K562 (cell line): ENCODE data around the gene MMEL1. TPM values are rescaled to one million over a fixed set of nuclear protein-coding genes. Genes with fewer than 3 reads are reported as not detected.

Source experiments
- CHD4 ChIP-seq: fragments of 200-600 bp; sonication (generic); IDR thresholded peaks from 3 replicates; pipeline ENCODE4 v1.6.1; 2012; ENCODE audit warnings: low read depth, mild to moderate bottlenecking, mixed read lengths, low read length, inconsistent platforms; ENCODE audit not compliant: insufficient read depth, insufficient replicate concordance, poor library complexity, severe bottlenecking
- EGR1 ChIP-seq: fragments of 450-650 bp; conservative IDR thresholded peaks from 2 replicates; pipeline ENCODE4 v1.6.1; 2017; ENCODE audit warnings: mild to moderate bottlenecking
- HNRNPL ChIP-seq: fragments of 200-400 bp; formaldehyde crosslinking; IDR thresholded peaks from 2 replicates; pipeline ENCODE4 v1.6.1; 2017; ENCODE audit warnings: low read depth, mild to moderate bottlenecking, low read length
- HNRNPLL ChIP-seq: fragments of 200-400 bp; formaldehyde crosslinking; IDR thresholded peaks from 2 replicates; pipeline ENCODE4 v1.6.1; 2017; ENCODE audit warnings: low read length, low read depth, mild to moderate bottlenecking; ENCODE audit not compliant: poor library complexity, severe bottlenecking
- NR2C1 ChIP-seq, 2 experiments: fragments of 450-650 bp; IDR thresholded peaks; 2 replicates each; pipeline ENCODE4 v1.6.1; 2017; ENCODE audit warnings: mild to moderate bottlenecking in 2 of 2, antibody characterized with exemption in 1 of 2, inconsistent platforms in 1 of 2, missing compliant biosample characterization in 1 of 2, missing genetic modification characterization in 1 of 2
- ZKSCAN1 ChIP-seq: fragments of 150-350 bp; IDR thresholded peaks from 2 replicates; pipeline ENCODE4 v1.6.1; 2016; ENCODE audit warnings: low read depth, low read length
- ZNF436 ChIP-seq: fragments of 250-450, 450-650 bp; sonication (Bioruptor Pico); formaldehyde crosslinking; IDR thresholded peaks from 2 replicates; pipeline ENCODE4 v1.7.0; 2020; ENCODE audit warnings: mild to moderate bottlenecking
- ZNF507 ChIP-seq: conservative IDR thresholded peaks from 2 replicates; pipeline ENCODE4 v1.6.1; 2017; ENCODE audit warnings: missing genetic modification characterization, missing compliant biosample characterization
- ZNF717 ChIP-seq: fragments of 250-450 bp; sonication (Bioruptor Pico); IDR thresholded peaks from 2 replicates; pipeline ENCODE4 v1.5.0; 2021
- ZNF780A ChIP-seq: fragments of 250-450 bp; sonication (Bioruptor Pico); IDR thresholded peaks from 2 replicates; pipeline ENCODE4 v1.5.0; 2021; ENCODE audit warnings: mild to moderate bottlenecking
- polyA plus RNA-seq, 8 experiments: library from polyadenylated mRNA; depleted of rRNA in 4 of 8; stranded (reverse) in 5 of 8; unstranded in 3 of 8; fragments of >200 nt; fragmentation: Nextera tagmentation in 2 of 8; fragmentation: Illumina TruSeq in 1 of 8; extraction: Ambion mirVana in 2 of 8; extraction: Trizol in 1 of 8; gene quantifications; 2 replicates each; pipeline versions ENCODE4 v1.2.1 to v1.2.3, GENCODE V29; 2011 to 2014; ENCODE audit warnings: inconsistent platforms in 1 of 8, missing spikeins in 1 of 8
- total RNA-seq, 7 experiments: library from RNA; depleted of rRNA in 6 of 7; stranded (reverse); fragments of >200 nt in 6 of 7; fragmentation: Illumina TruSeq in 2 of 7; extraction: Trizol in 2 of 7; gene quantifications; 2 replicates each; pipeline versions ENCODE4 v1.2.1 to v1.2.3, GENCODE V29; 2011 to 2021; ENCODE audit warnings: low replicate concordance in 1 of 7
- TF ChIP-seq, protein P1 (sequence below), 2 experiments: fragments of 450-650 bp; formaldehyde crosslinking in 1 of 2; IDR thresholded peaks; 2 replicates each; pipeline versions ENCODE4 v1.4.0 to v1.6.1; 2014 to 2020; ENCODE audit warnings: mild to moderate bottlenecking in 2 of 2, borderline replicate concordance in 1 of 2, low read depth in 1 of 2
- TF ChIP-seq, protein P2 (sequence below), 2 experiments: fragments of 450-650 bp in 1 of 2; IDR thresholded peaks; 2 replicates each; pipeline ENCODE4 v1.6.1; 2011 to 2017; ENCODE audit warnings: low read depth in 2 of 2, antibody characterized with exemption in 1 of 2, borderline replicate concordance in 1 of 2, low read length in 1 of 2, mild to moderate bottlenecking in 1 of 2, mixed read lengths in 1 of 2; ENCODE audit not compliant: control insufficient read depth in 1 of 2
- TF ChIP-seq, protein P3 (sequence below), 2 experiments: fragments of 450-650 bp in 1 of 2; sonication (generic) in 1 of 2; formaldehyde crosslinking in 1 of 2; IDR thresholded peaks in 1 of 2; conservative IDR thresholded peaks in 1 of 2; 2 replicates each; pipeline versions ENCODE4 v1.6.1 to v1.8.1; 2016 to 2023; ENCODE audit warnings: mild to moderate bottlenecking in 2 of 2, moderate library complexity in 2 of 2, inconsistent platforms in 1 of 2, missing genetic modification reagents in 1 of 2

Gene MMEL1
- total and polyA plus RNA-seq, 9 of the 15 experiments (the other 6 are each of a cell fraction or from before 2014, with no cell fraction given), result not detected

DNA sequence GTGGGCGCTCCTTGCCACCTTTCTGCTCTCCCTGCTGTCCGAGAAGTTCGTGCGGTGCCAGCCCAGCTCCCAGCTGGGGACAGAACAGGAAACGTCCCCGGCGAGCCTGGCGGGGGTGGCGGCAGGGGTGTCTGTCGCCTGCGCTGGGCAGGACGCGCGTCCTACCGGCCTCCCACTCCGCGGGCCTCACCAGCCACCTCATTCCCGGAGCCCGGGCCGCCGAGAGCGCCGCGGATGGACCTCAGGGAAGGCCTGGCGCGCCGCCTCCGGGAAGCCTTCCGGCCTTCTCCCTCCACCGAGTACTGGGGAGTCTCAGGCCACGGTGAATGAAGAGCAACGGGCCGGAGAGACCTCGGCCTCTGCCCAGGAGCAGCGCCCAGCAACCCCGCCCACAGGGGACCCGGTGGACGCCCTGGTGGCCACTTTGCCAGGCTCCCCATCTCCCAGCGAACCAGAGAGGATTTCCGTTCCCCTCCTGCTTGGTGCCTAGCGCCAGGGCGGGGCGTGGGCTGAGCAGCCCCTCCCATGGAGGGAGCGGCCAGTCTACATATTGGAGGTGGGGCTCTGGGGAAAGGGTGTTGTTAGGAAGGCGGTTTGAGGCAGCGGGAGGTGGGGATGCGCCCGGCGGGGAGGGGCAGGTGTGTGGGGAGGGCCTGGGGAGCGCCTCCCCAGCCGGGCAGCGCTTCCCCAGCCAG is 86.2 kb downstream of the MMEL1 start (continued):
- TF ChIP-seq, protein P1, sequence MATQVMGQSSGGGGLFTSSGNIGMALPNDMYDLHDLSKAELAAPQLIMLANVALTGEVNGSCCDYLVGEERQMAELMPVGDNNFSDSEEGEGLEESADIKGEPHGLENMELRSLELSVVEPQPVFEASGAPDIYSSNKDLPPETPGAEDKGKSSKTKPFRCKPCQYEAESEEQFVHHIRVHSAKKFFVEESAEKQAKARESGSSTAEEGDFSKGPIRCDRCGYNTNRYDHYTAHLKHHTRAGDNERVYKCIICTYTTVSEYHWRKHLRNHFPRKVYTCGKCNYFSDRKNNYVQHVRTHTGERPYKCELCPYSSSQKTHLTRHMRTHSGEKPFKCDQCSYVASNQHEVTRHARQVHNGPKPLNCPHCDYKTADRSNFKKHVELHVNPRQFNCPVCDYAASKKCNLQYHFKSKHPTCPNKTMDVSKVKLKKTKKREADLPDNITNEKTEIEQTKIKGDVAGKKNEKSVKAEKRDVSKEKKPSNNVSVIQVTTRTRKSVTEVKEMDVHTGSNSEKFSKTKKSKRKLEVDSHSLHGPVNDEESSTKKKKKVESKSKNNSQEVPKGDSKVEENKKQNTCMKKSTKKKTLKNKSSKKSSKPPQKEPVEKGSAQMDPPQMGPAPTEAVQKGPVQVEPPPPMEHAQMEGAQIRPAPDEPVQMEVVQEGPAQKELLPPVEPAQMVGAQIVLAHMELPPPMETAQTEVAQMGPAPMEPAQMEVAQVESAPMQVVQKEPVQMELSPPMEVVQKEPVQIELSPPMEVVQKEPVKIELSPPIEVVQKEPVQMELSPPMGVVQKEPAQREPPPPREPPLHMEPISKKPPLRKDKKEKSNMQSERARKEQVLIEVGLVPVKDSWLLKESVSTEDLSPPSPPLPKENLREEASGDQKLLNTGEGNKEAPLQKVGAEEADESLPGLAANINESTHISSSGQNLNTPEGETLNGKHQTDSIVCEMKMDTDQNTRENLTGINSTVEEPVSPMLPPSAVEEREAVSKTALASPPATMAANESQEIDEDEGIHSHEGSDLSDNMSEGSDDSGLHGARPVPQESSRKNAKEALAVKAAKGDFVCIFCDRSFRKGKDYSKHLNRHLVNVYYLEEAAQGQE (IDR thresholded peaks at IDR 0.05; ENCODE audit: borderline replicate concordance), result peak; percentile 95
- TF ChIP-seq, protein P1 (CRISPR knock-in tag; IDR thresholded peaks at IDR 0.05; ENCODE audit: low read depth), result 0 out of 2 replicates have a peak, but pooled peaks have one; percentile 24
- TF ChIP-seq ZNF436 (CRISPR knock-in tag) (peak; percentile 100), ZKSCAN1 (no peak), ZNF507 (no peak), EGR1 (peak; percentile 46), HNRNPL (peak; percentile 89), NR2C1 (IDR thresholded peaks at IDR 0.05) (no peak), NR2C1 (tag; IDR thresholded peaks at IDR 0.05) (no peak), ZNF717 (CRISPR knock-in tag) (no peak), CHD4 (peak; percentile 93), ZNF780A (CRISPR knock-in tag) (peak; percentile 86; the same call in 1 of the 2 replicates), HNRNPLL (peak; percentile 81)
- TF ChIP-seq, protein P2, sequence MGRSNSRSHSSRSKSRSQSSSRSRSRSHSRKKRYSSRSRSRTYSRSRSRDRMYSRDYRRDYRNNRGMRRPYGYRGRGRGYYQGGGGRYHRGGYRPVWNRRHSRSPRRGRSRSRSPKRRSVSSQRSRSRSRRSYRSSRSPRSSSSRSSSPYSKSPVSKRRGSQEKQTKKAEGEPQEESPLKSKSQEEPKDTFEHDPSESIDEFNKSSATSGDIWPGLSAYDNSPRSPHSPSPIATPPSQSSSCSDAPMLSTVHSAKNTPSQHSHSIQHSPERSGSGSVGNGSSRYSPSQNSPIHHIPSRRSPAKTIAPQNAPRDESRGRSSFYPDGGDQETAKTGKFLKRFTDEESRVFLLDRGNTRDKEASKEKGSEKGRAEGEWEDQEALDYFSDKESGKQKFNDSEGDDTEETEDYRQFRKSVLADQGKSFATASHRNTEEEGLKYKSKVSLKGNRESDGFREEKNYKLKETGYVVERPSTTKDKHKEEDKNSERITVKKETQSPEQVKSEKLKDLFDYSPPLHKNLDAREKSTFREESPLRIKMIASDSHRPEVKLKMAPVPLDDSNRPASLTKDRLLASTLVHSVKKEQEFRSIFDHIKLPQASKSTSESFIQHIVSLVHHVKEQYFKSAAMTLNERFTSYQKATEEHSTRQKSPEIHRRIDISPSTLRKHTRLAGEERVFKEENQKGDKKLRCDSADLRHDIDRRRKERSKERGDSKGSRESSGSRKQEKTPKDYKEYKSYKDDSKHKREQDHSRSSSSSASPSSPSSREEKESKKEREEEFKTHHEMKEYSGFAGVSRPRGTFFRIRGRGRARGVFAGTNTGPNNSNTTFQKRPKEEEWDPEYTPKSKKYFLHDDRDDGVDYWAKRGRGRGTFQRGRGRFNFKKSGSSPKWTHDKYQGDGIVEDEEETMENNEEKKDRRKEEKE (IDR thresholded peaks at IDR 0.05; ENCODE audit: borderline replicate concordance in 1 of 2, control insufficient read depth in 1 of 2, low read depth in 2 of 2, low read length in 1 of 2), result no peak
- TF ChIP-seq, protein P3, sequence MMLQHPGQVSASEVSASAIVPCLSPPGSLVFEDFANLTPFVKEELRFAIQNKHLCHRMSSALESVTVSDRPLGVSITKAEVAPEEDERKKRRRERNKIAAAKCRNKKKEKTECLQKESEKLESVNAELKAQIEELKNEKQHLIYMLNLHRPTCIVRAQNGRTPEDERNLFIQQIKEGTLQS (IDR thresholded peaks at IDR 0.05), result no peak
- TF ChIP-seq, protein P3 (CRISPR knock-in tag; conservative IDR thresholded peaks at IDR 0.05), result no peak
